Measurements from ENCODE around the gene KCND3. TPM values are rescaled to one million over a fixed set of nuclear protein-coding genes. Genes with fewer than 3 reads are reported as not detected.

KCND3 gene
- total RNA-seq, 1 donor from 2014 or later: 5.5 TPM

GRCh38 chr1:111734426-111734825 is 255.0 kb downstream of the KCND3 start:
- Histone ChIP-seq H3K4me1 (peaks cover 49% of the 10 kb centered on the region), H3K27me3 (ENCODE audit: low read depth) (no peaks in the 10 kb centered on the region), H3K36me3 (no peaks in the 10 kb centered on the region), H3K4me3 (no peak overlapping the region), H3K9me3 (no peaks in the 10 kb centered on the region), H3K27ac (peak overlapping the region; percentile 75)
- no peak for TF ChIP-seq CTCF (IDR thresholded peaks at IDR 0.05)
- DNase-seq (no peak), ATAC-seq (no peak)
- intact Hi-C loops (cut with DNase I): no loop called here

GRCh38 chr1:111733992-111734341 is 255.5 kb downstream of the KCND3 start:
- no peak for DNase-seq

GRCh38 chr1:111733183-111733991 is 256.1 kb downstream of the KCND3 start:
- peaks cover 44% of the 10 kb centered on the region for H3K4me1 ChIP-seq
- ATAC-seq: peak; percentile 81 to 86
- H3K27me3 ChIP-seq (ENCODE audit: low read depth): no peaks in the 10 kb centered on the region
- no peaks in the 10 kb centered on the region for H3K36me3 ChIP-seq
- DNase-seq: peak; percentile 70
- intact Hi-C loops (cut with DNase I): no loop called here
- H3K4me3 ChIP-seq: no peak overlapping the region
- no peak for TF ChIP-seq CTCF (IDR thresholded peaks at IDR 0.05)
- no peaks in the 10 kb centered on the region for H3K9me3 ChIP-seq
- peak overlapping the region; percentile 75 for H3K27ac ChIP-seq

More at GRCh38 chr1:111733992-111734341, 255.5 kb downstream of the KCND3 start:
- H3K27ac ChIP-seq: peak overlapping the region; percentile 75
- H3K36me3 ChIP-seq: no peaks in the 10 kb centered on the region
- intact Hi-C loops (cut with DNase I): no loop called here
- TF ChIP-seq CTCF (IDR thresholded peaks at IDR 0.05): no peak
- no peaks in the 10 kb centered on the region for H3K27me3 ChIP-seq (ENCODE audit: low read depth)
- peaks cover 49% of the 10 kb centered on the region for H3K4me1 ChIP-seq
- H3K4me3 ChIP-seq: no peak overlapping the region
- no peaks in the 10 kb centered on the region for H3K9me3 ChIP-seq
- ATAC-seq: peak; percentile 45 to 48

GRCh38 chr1:111732718-111733117 is 256.8 kb downstream of the KCND3 start:
- no peak for TF ChIP-seq CTCF (IDR thresholded peaks at IDR 0.05)
- DNase-seq: no peak
- Histone ChIP-seq H3K4me1 (peaks cover 38% of the 10 kb centered on the region), H3K4me3 (no peak overlapping the region), H3K27me3 (ENCODE audit: low read depth) (no peaks in the 10 kb centered on the region), H3K27ac (peak overlapping the region; percentile 75), H3K9me3 (no peaks in the 10 kb centered on the region), H3K36me3 (no peaks in the 10 kb centered on the region)
- no peak for ATAC-seq
- intact Hi-C loops (cut with DNase I): no loop called here

GRCh38 chr1:111731956-111732355 is 257.5 kb downstream of the KCND3 start:
- H3K36me3 ChIP-seq: peaks cover 5% of the 10 kb centered on the region

More at GRCh38 chr1:111731956-111732355, 257.5 kb downstream of the KCND3 start:
- Histone ChIP-seq H3K27me3 (ENCODE audit: low read depth) (no peaks in the 10 kb centered on the region), H3K27ac (no peak overlapping the region), H3K9me3 (no peaks in the 10 kb centered on the region), H3K4me3 (no peak overlapping the region), H3K4me1 (peaks cover 30% of the 10 kb centered on the region)
- no peak for DNase-seq
- TF ChIP-seq CTCF (IDR thresholded peaks at IDR 0.05): no peak
- intact Hi-C loops (cut with DNase I): no loop called here
- no peak for ATAC-seq
